NCI-H446 treated with DMSO at 0.1 percent for 48 hours (cell line): ENCODE results near the gene SSNA1.

ENCODE experiments used
- DNase-seq: peaks from one replicate; lab custom pipeline; 2025; lab: John Stamatoyannopoulos, UW

Gene SSNA1

DNA sequence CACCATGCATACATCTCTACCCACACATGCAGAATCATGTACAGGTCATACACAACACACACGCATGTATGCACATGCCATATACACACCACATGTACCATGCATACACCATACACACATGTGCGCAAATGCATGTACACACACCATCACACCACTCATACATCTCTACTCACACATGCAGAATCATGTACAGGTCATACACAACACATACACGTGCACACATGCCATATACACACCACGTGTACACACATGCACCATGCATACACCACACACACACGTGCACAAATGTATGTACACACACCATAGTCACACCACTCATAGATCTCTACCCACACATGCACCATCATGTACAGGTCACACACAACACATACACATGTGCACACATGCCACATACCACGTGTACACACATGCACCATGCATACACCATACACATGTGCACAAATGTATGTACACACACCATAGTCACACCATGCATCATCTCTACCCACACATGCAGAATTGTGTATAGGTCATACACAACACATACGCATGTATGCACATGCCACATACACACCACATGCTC, 35.6 kb upstream of the SSNA1 start:
- no peak for DNase-seq

DNA sequence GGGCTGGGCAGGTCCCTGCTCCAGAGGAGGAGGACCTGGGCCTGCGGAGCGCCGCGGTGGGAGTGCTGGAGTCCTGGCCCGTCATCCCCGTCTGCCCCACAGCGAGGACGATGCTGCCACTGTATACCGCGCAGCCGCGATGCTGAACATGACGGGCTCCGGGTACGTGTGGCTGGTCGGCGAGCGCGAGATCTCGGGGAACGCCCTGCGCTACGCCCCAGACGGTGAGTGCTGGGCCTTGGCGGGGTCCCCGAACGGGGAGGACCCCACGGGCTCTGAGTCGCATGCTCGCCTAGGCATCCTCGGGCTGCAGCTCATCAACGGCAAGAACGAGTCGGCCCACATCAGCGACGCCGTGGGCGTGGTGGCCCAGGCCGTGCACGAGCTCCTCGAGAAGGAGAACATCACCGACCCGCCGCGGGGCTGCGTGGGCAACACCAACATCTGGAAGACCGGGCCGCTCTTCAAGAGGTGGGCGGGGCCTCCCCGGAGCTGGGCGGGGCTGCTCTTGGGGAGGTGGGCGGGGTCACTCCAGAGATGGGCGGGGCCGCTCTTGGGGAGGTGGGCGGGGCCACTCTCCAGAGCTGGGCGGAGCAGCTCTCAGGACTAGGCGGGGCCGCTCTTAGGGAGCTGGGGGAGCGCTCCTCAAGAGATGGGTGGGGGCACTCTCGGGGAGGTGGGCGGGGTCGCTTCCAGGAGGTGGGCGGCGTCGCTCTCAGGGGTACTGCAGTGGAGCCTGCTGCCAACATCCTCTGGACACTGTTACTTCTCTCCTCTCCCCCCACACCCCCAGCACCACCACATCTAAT, 31.7 kb upstream of the SSNA1 start:
- DNase-seq: no peak

DNA sequence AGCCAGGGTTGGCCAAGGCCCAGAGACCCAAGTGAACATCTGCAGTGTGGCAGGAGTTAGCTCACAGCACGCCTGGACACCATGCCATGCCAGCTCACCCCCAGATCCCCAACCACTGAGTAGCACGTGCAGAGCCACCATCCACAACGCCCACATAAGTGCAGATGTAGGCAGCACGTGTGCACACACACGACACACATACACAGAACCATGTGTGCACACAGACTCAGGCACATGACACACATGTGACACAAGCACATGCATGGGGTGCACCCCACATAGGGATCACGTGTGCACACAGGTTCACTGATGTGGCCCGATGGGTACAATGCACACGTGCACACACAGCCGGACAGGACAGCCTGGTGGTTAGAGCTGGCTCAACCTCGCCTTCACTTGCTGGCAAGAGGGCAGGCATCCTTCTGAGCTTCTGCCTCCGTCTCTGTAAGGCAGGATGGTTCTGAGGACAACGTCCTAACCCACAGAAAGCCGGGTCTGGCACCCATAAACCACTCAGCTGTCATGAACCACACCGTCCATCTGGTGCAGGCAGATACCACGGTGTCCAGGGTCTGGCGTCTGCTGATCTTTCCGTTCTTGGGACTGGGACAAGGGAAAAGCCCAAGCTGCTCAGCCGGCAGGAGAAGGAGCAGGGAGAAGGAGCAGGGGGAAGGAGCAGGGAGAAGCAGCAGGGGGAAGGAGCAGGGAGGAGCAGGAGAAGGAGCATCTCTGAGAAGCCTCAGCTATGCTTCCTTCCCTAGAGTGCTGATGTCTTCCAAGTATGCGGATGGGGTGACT, 30.7 kb upstream of the SSNA1 start:
- no peak for DNase-seq

DNA sequence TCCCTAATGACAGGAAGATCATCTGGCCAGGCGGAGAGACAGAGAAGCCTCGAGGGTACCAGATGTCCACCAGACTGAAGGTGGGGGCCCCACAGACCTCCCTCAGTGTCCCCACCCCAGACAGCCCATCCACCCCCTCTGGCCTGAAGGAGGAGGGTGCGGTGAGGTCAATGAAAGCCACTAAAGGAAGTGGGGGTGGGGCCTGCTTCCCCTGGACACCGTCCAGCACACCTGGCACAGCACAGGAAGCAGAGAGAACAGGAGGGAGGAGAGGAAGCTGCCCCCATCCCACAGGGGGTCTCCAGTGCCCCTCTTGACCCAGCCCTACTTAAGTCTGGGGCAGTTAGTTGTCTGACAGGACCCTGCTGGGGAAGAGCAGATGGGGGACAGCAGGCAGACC, 29.9 kb upstream of the SSNA1 start:
- no peak for DNase-seq

DNA sequence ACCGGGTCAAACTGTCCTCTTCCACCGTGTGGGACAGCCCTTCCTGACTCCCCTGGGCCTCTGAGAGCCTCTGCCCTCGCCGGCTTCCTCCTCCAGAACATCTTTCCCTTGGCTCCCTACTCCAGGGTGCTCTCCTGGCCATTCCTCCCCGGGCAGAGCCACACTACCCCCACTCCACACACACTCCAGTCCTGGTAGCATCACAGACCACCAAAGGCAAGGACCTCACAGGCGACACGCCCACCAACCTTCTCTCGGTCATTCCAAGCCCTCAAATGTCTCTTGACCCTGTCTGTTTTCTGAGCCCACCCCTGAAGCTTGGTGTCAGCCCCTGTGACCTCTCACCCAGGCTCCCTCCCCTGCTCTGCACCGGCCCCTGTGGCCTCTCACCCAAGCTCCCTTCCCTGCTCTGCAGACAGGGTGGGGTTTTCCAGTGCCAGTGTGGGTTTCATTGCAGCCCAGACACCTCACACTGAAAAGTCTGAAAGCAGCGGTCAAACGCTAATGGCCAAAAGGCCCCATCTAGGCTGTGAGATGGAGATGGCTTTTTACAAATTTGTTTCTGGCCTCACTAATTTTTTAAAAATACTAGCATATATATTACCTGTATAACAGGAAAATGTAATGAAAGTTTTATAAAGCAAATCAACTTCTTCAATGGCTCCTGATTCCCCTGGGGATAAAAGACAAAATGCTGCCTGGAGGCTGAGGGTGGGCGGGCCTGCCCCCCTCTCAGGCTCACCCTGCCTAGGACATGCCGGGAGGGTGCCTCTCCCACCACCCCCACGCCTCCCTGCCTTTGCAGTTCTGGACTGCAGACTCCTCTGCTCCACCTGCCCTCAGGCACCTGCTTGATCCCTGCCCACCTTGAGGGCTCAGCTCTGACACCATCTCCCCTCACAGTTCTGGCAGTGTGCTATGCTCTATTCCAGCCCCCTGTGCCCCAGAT, 29.1 kb upstream of the SSNA1 start:
- no peak for DNase-seq

DNA sequence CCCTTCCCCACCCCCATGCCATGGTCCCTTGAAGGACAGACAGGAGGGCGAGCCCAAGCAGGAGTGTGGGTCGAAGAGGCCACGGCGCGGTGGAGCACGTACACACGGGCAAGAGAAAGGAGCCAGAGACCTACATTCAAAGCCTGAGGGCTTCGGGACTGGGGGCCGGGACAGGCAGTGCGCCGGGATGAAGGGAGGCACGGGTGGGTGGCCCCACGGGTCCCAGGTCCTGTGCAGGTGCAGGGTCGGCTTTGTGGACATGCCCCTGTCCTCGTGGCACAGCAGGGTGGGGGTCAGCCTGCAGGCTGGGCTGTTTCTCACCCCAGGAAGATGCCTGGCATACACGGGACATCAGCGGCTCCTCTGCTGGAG, 28.4 kb upstream of the SSNA1 start:
- no peak for DNase-seq

DNA sequence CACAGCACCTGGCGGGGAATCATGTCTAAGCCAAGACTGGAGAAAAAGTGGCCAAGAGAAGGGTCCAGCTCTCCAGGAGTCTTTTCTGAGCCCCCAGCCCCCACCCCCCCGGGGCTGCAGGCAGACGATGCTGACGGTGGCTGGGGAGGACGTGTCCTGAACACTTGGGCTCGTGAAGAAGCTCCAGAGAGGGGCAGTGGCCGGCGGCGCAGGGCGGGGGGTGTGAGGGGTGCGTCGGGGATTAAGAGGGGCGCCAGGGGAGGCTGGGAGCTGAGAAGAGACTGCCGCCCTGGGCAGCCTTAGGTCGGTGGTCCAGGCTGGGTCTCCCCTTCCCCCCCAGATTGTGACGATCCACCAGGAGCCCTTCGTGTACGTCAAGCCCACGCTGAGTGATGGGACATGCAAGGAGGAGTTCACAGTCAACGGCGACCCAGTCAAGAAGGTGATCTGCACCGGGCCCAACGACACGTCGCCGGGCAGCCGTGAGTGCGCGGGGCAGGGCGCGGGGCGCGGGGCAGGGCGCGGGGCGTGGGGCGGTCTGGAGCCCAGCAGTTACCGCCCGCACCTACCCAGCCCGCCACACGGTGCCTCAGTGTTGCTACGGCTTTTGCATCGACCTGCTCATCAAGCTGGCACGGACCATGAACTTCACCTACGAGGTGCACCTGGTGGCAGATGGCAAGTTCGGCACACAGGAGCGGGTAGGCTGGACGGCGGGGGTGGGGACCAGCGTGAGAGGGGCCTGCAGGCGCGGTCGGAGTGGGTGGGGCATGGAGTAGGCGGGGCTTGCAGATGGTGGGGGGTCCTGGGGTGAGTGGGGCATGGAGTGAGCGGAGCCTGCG, 27.5 kb upstream of the SSNA1 start:
- no peak for DNase-seq

DNA sequence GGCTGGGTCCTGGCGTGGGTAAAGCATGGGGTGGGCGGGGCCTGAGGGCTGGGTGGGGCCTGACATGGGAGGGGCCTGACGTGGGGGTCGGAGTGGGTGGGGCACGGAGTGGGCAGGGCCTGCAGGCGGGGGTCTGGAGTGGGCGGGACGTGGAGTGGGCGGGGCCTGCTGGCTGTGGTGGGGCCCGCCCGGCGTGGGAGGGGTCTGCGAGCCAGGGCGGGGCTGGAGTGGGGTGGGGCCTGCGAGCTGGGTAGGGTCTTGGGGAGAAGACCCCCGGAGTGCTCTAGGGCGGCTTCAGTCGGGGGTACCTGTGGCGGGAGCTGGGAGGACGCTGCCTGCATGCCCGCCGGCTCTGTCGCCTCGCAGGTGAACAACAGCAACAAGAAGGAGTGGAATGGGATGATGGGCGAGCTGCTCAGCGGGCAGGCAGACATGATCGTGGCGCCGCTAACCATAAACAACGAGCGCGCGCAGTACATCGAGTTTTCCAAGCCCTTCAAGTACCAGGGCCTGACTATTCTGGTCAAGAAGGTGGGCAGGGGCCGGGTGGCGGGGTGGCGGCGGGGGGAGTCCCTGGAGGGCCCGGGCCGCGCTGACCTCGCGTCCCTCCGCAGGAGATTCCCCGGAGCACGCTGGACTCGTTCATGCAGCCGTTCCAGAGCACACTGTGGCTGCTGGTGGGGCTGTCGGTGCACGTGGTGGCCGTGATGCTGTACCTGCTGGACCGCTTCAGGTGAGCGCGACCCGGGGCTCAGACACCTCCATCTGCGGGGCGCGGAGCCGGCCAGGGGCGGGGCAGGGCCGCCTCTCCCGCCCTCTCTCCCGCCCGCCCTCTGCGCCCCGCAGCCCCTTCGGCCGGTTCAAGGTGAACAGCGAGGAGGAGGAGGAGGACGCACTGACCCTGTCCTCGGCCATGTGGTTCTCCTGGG, 26.7 kb upstream of the SSNA1 start:
- no peak for DNase-seq

DNA sequence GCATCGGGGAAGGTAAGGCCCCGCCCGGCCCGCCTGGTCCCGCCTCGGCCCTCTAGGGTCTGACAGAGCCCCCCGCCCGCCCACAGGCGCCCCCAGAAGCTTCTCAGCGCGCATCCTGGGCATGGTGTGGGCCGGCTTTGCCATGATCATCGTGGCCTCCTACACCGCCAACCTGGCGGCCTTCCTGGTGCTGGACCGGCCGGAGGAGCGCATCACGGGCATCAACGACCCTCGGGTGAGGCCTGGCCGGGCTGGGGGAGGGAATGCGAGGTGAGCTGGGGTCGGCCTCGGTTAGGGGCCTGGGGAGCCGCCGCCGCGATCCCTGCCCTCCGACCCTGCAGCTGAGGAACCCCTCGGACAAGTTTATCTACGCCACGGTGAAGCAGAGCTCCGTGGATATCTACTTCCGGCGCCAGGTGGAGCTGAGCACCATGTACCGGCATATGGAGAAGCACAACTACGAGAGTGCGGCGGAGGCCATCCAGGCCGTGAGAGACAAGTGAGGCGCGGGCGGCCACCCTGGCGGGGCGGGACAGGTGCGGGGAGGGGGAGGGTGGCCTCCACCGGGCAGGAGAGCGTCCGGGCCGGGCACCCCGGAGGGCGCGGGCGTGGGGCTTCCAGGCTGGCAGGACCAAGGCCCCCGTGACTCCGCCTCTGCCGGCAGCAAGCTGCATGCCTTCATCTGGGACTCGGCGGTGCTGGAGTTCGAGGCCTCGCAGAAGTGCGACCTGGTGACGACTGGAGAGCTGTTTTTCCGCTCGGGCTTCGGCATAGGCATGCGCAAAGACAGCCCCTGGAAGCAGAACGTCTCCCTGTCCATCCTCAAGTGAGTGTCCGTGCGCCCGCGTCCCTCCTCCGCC, 25.7 kb upstream of the SSNA1 start:
- no peak for DNase-seq

DNA sequence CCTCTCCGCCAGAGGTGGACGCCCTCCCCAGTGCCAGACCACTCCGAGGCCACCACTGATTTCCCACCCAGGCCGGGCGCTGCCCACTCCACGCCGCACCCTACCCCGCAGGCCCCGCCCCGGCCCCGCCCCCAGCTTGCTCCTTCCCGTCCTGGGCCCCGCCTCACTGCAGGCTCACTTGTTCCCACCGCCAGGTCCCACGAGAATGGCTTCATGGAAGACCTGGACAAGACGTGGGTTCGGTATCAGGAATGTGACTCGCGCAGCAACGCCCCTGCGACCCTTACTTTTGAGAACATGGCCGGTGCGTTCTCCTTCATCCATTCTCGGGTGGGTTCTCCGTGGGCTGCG, 25.1 kb upstream of the SSNA1 start:
- no peak for DNase-seq

DNA sequence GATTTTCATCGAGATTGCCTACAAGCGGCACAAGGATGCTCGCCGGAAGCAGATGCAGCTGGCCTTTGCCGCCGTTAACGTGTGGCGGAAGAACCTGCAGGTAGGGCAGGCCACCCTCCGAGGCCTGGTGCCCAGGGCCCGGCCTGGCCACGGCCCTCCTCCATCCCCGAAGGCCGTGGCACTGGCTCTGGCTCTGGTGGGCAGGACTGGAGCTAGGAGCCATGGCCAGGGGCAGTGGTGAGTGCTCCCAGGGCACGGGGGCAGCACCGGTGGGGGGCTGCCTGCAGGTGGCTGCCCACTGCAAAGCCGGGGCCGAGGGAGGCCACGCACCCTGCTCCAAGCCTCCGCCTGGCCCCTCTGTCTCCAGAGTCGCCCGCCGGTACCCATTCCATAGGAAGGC, 24.7 kb upstream of the SSNA1 start:
- no peak for DNase-seq

DNA sequence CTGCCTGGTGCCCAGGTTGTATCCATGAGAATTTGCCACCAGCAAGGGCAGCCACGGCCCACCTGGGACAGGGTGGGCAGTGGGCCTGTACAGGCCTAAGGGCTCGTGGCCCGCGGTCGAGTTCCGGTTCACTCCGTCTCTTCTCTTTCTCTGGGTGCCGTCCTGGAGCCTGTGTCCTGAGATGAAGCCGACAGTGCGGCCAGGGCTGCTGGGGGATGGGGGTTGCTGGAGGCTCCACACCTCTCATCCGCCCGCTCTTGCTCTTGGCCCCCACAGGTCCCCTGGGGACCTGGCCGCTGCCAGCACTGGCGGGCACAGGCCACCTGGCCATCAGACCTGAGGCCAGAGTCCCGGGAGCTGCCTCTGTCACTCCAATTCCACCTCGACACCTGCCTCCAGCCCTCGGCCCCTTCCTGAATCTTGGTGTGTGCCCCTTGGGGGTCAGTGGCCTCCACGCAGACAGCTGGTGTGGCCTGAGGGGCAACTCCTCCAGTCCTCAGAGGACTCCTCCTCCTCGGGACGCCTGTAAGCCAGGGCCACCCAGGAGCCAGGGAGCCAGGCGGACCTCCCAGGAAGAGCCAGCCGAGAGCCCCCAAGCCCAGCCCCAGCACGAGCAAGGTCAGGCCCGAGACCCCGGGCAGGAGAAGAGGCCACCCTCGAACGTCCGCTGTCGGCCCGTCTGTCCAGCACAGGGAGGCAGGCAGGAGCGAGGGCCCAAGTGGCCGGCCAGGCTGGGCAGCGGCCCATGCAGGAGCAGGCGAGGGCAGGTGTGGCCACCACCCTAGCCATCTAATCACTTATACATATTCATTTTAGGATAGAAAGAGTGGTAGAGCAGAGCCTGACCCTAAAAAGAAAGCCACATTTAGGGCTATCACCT, 23.9 kb upstream of the SSNA1 start:
- DNase-seq: no peak

DNA sequence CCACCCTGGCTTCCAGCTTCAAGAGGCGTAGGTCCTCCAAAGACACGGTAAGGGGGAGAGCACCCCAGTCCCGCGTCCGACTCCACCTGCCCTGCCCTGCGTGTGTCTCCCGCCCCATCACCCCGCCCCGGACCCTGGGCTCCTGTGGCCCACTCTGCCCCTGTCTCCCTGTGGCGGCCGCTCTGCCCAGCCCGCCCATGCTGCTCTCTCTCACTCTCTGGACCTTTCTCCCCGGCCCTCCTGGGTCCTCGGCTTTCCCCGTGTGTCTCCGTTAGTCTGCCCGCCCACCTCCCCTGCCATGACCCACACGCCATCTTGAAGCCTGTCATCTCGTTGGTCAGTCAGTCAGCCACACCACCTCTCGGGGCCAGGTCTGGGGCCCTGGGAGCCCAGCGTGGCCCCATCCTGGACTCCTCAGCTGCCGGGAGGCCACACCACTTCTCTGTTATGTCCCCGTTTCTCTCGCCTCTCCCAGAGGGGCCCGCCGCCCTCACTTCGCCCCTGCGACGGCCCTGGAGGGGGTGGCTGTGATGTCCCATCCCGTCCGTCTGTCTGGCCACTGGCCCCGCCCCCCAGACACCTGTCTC, 23.1 kb upstream of the SSNA1 start:
- DNase-seq: no peak

DNA sequence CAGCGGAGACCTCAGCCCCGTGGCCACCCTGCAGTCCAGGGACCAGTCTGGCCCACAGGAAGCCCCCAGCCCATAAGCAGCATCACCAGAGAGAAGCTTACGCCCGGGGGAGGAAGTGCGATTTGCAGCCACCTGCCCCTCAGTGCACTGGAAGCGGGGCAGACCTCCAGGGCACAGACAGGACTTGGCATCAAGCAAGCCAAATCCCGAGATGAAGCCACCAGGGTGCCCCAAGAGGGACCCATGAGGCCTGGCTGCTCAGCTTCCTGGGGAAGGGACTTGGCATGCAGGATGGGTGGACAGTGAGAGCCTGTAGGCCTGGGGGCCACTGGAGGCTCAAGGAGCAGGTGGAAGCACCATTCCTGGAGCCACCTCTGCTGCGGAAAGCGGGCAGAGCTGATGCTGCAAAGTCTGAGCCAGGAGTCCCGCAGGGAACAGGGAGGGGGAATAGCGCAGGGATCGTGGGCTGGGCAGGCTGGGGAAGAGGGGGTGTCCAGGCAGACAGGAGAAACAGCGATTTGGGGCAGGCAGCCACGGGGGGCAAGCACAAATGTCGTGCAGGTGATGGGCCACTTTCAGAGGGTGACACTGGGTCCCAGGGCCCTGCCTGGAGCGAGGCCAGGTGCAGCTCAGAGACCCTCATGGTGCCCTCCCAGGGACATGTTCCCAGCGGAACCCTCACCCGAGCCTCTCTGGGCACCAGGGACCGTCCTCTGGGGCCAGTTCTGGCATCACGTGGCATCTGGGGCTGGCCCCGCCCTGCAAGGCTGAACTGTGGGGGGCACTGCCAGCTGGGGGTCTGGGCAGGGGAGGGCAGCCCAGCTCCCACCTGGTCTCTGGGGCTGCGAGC, 21.9 kb upstream of the SSNA1 start:
- DNase-seq: no peak

DNA sequence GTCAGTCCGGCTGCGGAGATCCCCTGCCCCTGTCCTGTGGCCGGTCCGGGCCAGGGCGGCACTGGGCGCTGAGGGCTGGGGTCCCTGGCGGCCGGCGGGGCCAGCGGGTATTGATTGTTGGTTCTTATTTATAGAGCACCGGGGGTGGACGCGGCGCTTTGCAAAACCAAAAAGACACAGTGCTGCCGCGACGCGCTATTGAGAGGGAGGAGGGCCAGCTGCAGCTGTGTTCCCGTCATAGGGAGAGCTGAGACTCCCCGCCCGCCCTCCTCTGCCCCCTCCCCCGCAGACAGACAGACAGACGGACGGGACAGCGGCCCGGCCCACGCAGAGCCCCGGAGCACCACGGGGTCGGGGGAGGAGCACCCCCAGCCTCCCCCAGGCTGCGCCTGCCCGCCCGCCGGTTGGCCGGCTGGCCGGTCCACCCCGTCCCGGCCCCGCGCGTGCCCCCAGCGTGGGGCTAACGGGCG, 21.2 kb upstream of the SSNA1 start:
- DNase-seq: no peak

DNA sequence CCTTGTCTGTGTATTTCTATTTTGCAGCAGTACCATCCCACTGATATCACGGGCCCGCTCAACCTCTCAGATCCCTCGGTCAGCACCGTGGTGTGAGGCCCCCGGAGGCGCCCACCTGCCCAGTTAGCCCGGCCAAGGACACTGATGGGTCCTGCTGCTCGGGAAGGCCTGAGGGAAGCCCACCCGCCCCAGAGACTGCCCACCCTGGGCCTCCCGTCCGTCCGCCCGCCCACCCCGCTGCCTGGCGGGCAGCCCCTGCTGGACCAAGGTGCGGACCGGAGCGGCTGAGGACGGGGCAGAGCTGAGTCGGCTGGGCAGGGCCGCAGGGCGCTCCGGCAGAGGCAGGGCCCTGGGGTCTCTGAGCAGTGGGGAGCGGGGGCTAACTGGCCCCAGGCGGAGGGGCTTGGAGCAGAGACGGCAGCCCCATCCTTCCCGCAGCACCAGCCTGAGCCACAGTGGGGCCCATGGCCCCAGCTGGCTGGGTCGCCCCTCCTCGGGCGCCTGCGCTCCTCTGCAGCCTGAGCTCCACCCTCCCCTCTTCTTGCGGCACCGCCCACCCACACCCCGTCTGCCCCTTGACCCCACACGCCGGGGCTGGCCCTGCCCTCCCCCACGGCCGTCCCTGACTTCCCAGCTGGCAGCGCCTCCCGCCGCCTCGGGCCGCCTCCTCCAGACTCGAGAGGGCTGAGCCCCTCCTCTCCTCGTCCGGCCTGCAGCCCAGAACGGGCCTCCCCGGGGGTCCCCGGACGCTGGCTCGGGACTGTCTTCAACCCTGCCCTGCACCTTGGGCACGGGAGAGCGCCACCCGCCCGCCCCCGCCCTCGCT, 20.5 kb upstream of the SSNA1 start:
- no peak for DNase-seq
